Embryonic facial prominence (tissue), 1 donor: ENCODE measurements around the gene SNAI3.
A peak's percentile ranks its signal among the peaks of the same experiment; 100 is the strongest.

Source experiments
- DNase-seq: peaks from one replicate; pipeline ENCODE4 v3.0.0-alpha.2; 2016; ENCODE audit errors: extremely low spot score

Gene SNAI3

GRCh38 chr16:88721815-88722755 is 35.8 kb upstream of the SNAI3 start:
- DNase-seq: no peak

GRCh38 chr16:88721236-88721635 is 34.9 kb upstream of the SNAI3 start:
- DNase-seq: no peak

GRCh38 chr16:88720396-88720970 is 34.2 kb upstream of the SNAI3 start:
- DNase-seq: no peak

- DNase-seq: no peak
Measured at GRCh38 chr16:88719933-88720296, 33.6 kb upstream of the SNAI3 start.

- no peak for DNase-seq
Measured at GRCh38 chr16:88719267-88719932, 33.1 kb upstream of the SNAI3 start.

- DNase-seq: no peak
Measured at GRCh38 chr16:88718178-88718577, 31.9 kb upstream of the SNAI3 start.

- no peak for DNase-seq
Measured at GRCh38 chr16:88716601-88717001, 30.3 kb upstream of the SNAI3 start.

GRCh38 chr16:88716201-88716600 is 29.9 kb upstream of the SNAI3 start:
- DNase-seq: no peak

- DNase-seq: no peak
Measured at GRCh38 chr16:88715312-88716190, 29.2 kb upstream of the SNAI3 start.

- DNase-seq: no peak
Measured at GRCh38 chr16:88714420-88715302, 28.4 kb upstream of the SNAI3 start.

GRCh38 chr16:88713568-88714419 is 27.5 kb upstream of the SNAI3 start:
- no peak for DNase-seq

GRCh38 chr16:88713054-88713453 is 26.7 kb upstream of the SNAI3 start:
- no peak for DNase-seq

- no peak for DNase-seq
Measured at GRCh38 chr16:88712362-88712979, 26.2 kb upstream of the SNAI3 start.

GRCh38 chr16:88711750-88712340 is 25.5 kb upstream of the SNAI3 start:
- DNase-seq: no peak

- no peak for DNase-seq
Measured at GRCh38 chr16:88710556-88710955, 24.2 kb upstream of the SNAI3 start.

- DNase-seq: no peak
Measured at GRCh38 chr16:88706965-88707826, 20.9 kb upstream of the SNAI3 start.

- peak; percentile 60 for DNase-seq
Measured at GRCh38 chr16:88706229-88706964, 20.1 kb upstream of the SNAI3 start, which contains the start of the genes CTU2 and RNF166. Gene CTU2, plus strand, starts transcription at chr16:88706503. Its CDS starts 28 bp downstream, at chr16:88706531. Gene RNF166, minus strand, starts transcription at chr16:88706408. Its CDS starts 83 bp downstream, at chr16:88706325.
